IMR-90 (cell line): ENCODE results near the gene MAP2K5. TPM values are rescaled to one million over a fixed set of nuclear protein-coding genes. Genes with fewer than 3 reads are reported as not detected.

ENCODE experiments used
- ATAC-seq: fragments of 200-7000 bp; cut with Tn5 transposase; 2 replicates; pipeline ENCODE4 v1.9.1; 2020; ENCODE audit warnings: low read depth, mild to moderate bottlenecking, moderate library complexity
- BruUV-seq: library from RNA; stranded (reverse); fragments of 400-500 nt; replicated peaks from 2 replicates; lab custom pipeline; 2021; lab: Mats Ljungman, UMichigan
- CTCF ChIA-PET: fragments of 300-600 bp; formaldehyde crosslinking; extraction: SDS; loops from one replicate; lab custom pipeline; 2021; ENCODE audit warnings: antibody characterized with exemption; lab: Yijun Ruan, JAX
- POLR2A ChIA-PET: fragments of 300-600 bp; sonication (Branson Sonifier 250); formaldehyde crosslinking; loops from one replicate; lab custom pipeline; 2022; ENCODE audit warnings: antibody characterized with exemption; ENCODE audit not compliant: unreplicated experiment; lab: Charles Lee
- DNase-seq: peaks from one replicate; pipeline ENCODE4 v3.0.0; 2013
- H2AFZ ChIP-seq: replicated peaks from 2 replicates; pipeline ENCODE3; 2013; ENCODE audit warnings: low read length, mild to moderate bottlenecking; ENCODE audit not compliant: poor library complexity
- H2AK5ac ChIP-seq: 2 replicates; pipeline ENCODE4 v1.6.1; 2013; ENCODE audit warnings: low read depth, low read length, inconsistent platforms
- H2AK9ac ChIP-seq: replicated peaks from 2 replicates; pipeline ENCODE3; 2013; ENCODE audit warnings: mild to moderate bottlenecking, low read depth, low read length, moderate library complexity; ENCODE audit not compliant: poor library complexity
- H2BK120ac ChIP-seq: 2 replicates; pipeline ENCODE4 v1.6.1; 2013; ENCODE audit warnings: low read depth, low read length, inconsistent platforms
- H2BK15ac ChIP-seq: 3 replicates; pipeline ENCODE4 v1.6.1; 2013; ENCODE audit warnings: low read depth, low read length, inconsistent platforms
- H2BK20ac ChIP-seq: 2 replicates; pipeline ENCODE4 v1.6.1; 2013; ENCODE audit warnings: low read depth, mild to moderate bottlenecking, inconsistent platforms, low read length, moderate library complexity
- H2BK5ac ChIP-seq: 2 replicates; pipeline ENCODE4 v1.6.1; 2013; ENCODE audit warnings: mild to moderate bottlenecking, low read depth, low read length, inconsistent platforms; ENCODE audit not compliant: poor library complexity, severe bottlenecking
- H3K14ac ChIP-seq: replicated peaks from 2 replicates; pipeline ENCODE4 v1.6.1; 2013; ENCODE audit warnings: low read depth, low read length, inconsistent platforms
- H3K18ac ChIP-seq: 2 replicates; pipeline ENCODE4 v1.6.1; 2013; ENCODE audit warnings: low read depth, low read length, control low read depth
- H3K23ac ChIP-seq: 2 replicates; pipeline ENCODE4 v1.6.1; 2013; ENCODE audit warnings: low read depth, low read length, inconsistent platforms
- H3K27ac ChIP-seq: 2 replicates; pipeline ENCODE4 v1.5.1; 2013; ENCODE audit warnings: mild to moderate bottlenecking, control low read depth, low read length; ENCODE audit not compliant: insufficient read depth
- H3K27me3 ChIP-seq: 2 replicates; pipeline ENCODE4 v1.6.1; 2013; ENCODE audit warnings: low read length; ENCODE audit not compliant: control insufficient read depth, insufficient read depth
- H3K36me3 ChIP-seq: 2 replicates; pipeline ENCODE4 v1.6.1; 2013; ENCODE audit warnings: low read length, mixed read lengths; ENCODE audit not compliant: control insufficient read depth, insufficient read depth
- H3K4ac ChIP-seq: 2 replicates; pipeline ENCODE4 v1.6.1; 2013; ENCODE audit warnings: low read depth, low read length, inconsistent platforms
- H3K4me1 ChIP-seq: 2 replicates; pipeline ENCODE4 v1.6.1; 2013; ENCODE audit warnings: low read length, mixed read lengths; ENCODE audit not compliant: control insufficient read depth, insufficient read depth
- H3K4me2 ChIP-seq: 2 replicates; pipeline ENCODE4 v1.6.1; 2013; ENCODE audit warnings: low read depth, mild to moderate bottlenecking, control low read depth, low read length, moderate library complexity
- H3K4me3 ChIP-seq: 2 replicates; pipeline ENCODE4 v1.5.1; 2013; ENCODE audit warnings: low read depth, mild to moderate bottlenecking, control low read depth, low read length, moderate library complexity; ENCODE audit not compliant: insufficient read depth
- H3K56ac ChIP-seq: 2 replicates; pipeline ENCODE4 v1.6.1; 2013; ENCODE audit warnings: low read length, inconsistent platforms; ENCODE audit not compliant: insufficient read depth; ENCODE audit errors: extremely low read depth
- H3K79me1 ChIP-seq, 2 experiments: 2 replicates each; pipeline ENCODE4 v1.6.1; 2013; ENCODE audit warnings: low read length in 2 of 2, inconsistent platforms in 1 of 2, low read depth in 1 of 2
- H3K9ac ChIP-seq: 2 replicates; pipeline ENCODE4 v1.6.1; 2013; ENCODE audit warnings: low read depth, low read length, control low read depth
- H3K9me1 ChIP-seq: 2 replicates; pipeline ENCODE4 v1.6.1; 2013; ENCODE audit warnings: low read length, inconsistent platforms; ENCODE audit not compliant: insufficient read depth
- H3K9me3 ChIP-seq: 2 replicates; pipeline ENCODE4 v1.6.1; 2013; ENCODE audit warnings: low read length; ENCODE audit not compliant: control insufficient read depth, insufficient read depth
- H4K20me1 ChIP-seq: 2 replicates; pipeline ENCODE4 v1.6.1; 2013; ENCODE audit warnings: low read length, inconsistent platforms; ENCODE audit not compliant: insufficient read depth
- H4K5ac ChIP-seq: 2 replicates; pipeline ENCODE4 v1.6.1; 2013; ENCODE audit warnings: mild to moderate bottlenecking, low read depth, low read length, control low read depth
- H4K8ac ChIP-seq, 2 experiments: 2 replicates each; pipeline ENCODE4 v1.6.1; 2013; ENCODE audit warnings: low read depth in 2 of 2, low read length in 2 of 2, control low read depth in 1 of 2, inconsistent platforms in 1 of 2
- H4K91ac ChIP-seq: 2 replicates; pipeline ENCODE4 v1.6.1; 2013; ENCODE audit warnings: low read depth, low read length, inconsistent platforms; ENCODE audit not compliant: insufficient read depth
- BHLHE40 ChIP-seq: fragments of 150-350 bp; IDR thresholded peaks from 2 replicates; pipeline ENCODE4 v1.6.1; 2016; ENCODE audit warnings: mild to moderate bottlenecking, low read depth, low read length
- CHD1 ChIP-seq: IDR thresholded peaks from 2 replicates; pipeline ENCODE4 v1.6.1; 2012; ENCODE audit warnings: low read depth, low read length, improper control_type of control experiment
- FOS ChIP-seq: fragments of 150-350 bp; IDR thresholded peaks from 2 replicates; pipeline ENCODE4 v1.6.1; 2016; ENCODE audit warnings: low read depth, low read length
- MAFK ChIP-seq: IDR thresholded peaks from 2 replicates; pipeline ENCODE4 v1.6.1; 2012; ENCODE audit warnings: low read depth, low read length, improper control_type of control experiment
- MAZ ChIP-seq: IDR thresholded peaks from 2 replicates; pipeline ENCODE4 v1.6.1; 2012; ENCODE audit warnings: low read depth, mild to moderate bottlenecking, low read length, improper control_type of control experiment, moderate library complexity, borderline replicate concordance
- MXI1 ChIP-seq: IDR thresholded peaks from 2 replicates; pipeline ENCODE4 v1.6.1; 2012; ENCODE audit warnings: low read depth, mild to moderate bottlenecking, low read length, moderate library complexity, borderline replicate concordance
- NFE2L2 ChIP-seq: fragments of 150-350 bp; IDR thresholded peaks from 2 replicates; pipeline ENCODE4 v1.6.1; 2016; ENCODE audit warnings: low read depth, mild to moderate bottlenecking, low read length
- POLR2A ChIP-seq: IDR thresholded peaks from 2 replicates; pipeline ENCODE4 v1.6.1; 2012; ENCODE audit warnings: mild to moderate bottlenecking, low read depth, low read length
- RAD21 ChIP-seq: IDR thresholded peaks from 2 replicates; pipeline ENCODE4 v1.6.1; 2012; ENCODE audit warnings: low read length, improper control_type of control experiment
- RCOR1 ChIP-seq: IDR thresholded peaks from 2 replicates; pipeline ENCODE4 v1.6.1; 2012; ENCODE audit warnings: mild to moderate bottlenecking, low read length, improper control_type of control experiment; ENCODE audit not compliant: insufficient replicate concordance
- SMC3 ChIP-seq: fragments of 150-350 bp; IDR thresholded peaks from 2 replicates; pipeline ENCODE4 v1.6.1; 2016; ENCODE audit warnings: low read depth, mild to moderate bottlenecking, antibody characterized with exemption, low read length, moderate library complexity
- WGBS, 2 experiments: methylation state at CpG; one replicate each; pipeline versions ENCODE4 v1.1.5 to v1.1.7; 2013; ENCODE audit warnings: missing lambda C conversion rate in 2 of 2; ENCODE audit not compliant: insufficient read length in 1 of 2; ENCODE audit errors: extremely low coverage in 2 of 2; 5-methylcytosine and 5-hydroxymethylcytosine counted together
- dilution Hi-C: fragments of 300-500 bp; cut with HindIII; formaldehyde crosslinking; loops from one replicate; pipeline ENCODE4 v1.14.3; 2018; ENCODE audit warnings: low sequenced_read_pairs; ENCODE audit not compliant: unreplicated experiment
- in situ Hi-C: fragments of 300-500 bp; cut with MboI; formaldehyde crosslinking; loops from 3 replicates; pipeline ENCODE4 v1.14.3; 2019; ENCODE audit warnings: low sequenced_read_pairs, inconsistent platforms, mixed read lengths
- intact Hi-C: fragments of 100-400 bp; cut with micrococcal nuclease; formaldehyde crosslinking; loops from 2 replicates; pipeline ENCODE4 v1.10.0; 2022
- polyA plus RNA-seq, 3 experiments: library from polyadenylated mRNA; depleted of rRNA; stranded (reverse); fragments of >200 nt; gene quantifications; 2 replicates each; pipeline ENCODE4 v1.2.3, GENCODE V29; 2012; ENCODE audit warnings: low replicate concordance in 1 of 3
- total RNA-seq: library from RNA; depleted of rRNA; stranded (reverse); fragments of >200 nt; gene quantifications from 2 replicates; pipeline ENCODE4 v1.2.3, GENCODE V29; 2012
- TF ChIP-seq, protein P1 (sequence below): fragments of 150-350 bp; IDR thresholded peaks from 2 replicates; pipeline ENCODE4 v1.6.1; 2016; ENCODE audit warnings: low read depth, mild to moderate bottlenecking, low read length, moderate library complexity, borderline replicate concordance
- TF ChIP-seq, protein P2 (sequence below): fragments of 150-350 bp; IDR thresholded peaks from 2 replicates; pipeline ENCODE4 v1.6.1; 2017; ENCODE audit warnings: mild to moderate bottlenecking, antibody characterized with exemption, low read length, low read depth

MAP2K5 gene
- total and polyA plus RNA-seq, 2 of the 4 experiments (the other 2 are of a cell fraction): 1.6 to 6.1 TPM

DNA sequence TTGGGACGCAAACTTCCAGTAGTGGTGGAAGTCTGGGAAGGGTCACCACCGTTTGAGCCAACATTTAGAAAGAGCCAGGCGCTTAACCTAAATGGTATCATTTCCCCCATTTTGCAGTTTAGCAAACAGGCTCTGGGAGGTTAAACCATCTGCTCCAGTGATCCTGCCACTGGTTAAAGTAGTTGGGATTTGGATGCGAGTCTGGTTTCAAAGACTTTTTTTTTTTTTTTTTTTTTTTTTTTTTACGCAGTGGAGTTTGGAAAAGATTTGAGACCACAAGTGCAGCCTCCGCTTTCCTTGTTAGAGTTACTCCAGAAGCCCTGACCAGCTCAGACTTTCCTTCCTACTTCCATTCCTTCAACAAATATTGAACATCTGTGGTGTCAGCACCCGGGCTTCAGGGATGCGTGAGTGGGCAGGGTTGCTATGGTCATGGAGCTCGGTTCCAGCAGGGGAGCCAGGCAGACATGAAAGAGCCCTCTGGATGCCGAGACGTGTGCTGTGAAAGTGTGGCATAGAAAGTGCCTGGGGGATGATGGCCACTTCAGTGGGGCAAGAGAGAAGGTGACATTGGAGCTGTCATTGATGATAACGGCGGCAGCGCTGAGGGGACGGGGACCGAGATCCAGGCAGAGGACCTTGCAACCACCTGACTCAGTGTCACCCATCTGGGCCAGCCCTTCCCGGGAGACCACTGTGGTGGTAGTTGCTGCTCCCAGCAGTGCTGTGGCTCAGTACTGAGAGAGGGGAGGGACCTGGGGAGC, 298.4 kb downstream of the MAP2K5 start:
- H4K5ac ChIP-seq: 0 out of 2 replicates have a peak overlapping the region, but pooled peaks have one; percentile 4
- H3K79me1 ChIP-seq: no peaks in the 10 kb centered on the region
- CTCF ChIA-PET: interaction anchor here (1.4 kb wide), 1 partner anchor 312 kb away, joined by 3 read pairs; no protein-coding TSS in a partner anchor
- peak overlapping the region; percentile 81 for H3K4ac ChIP-seq
- dilution Hi-C loops (no loop called here), intact Hi-C loops (loop anchor here (2.0 kb wide), 2 partner anchors 314 to 370 kb away; no protein-coding TSS in a partner anchor), in situ Hi-C loops (no loop called here)
- H3K27ac ChIP-seq: peak overlapping the region; percentile 96
- peak overlapping the region; percentile 41 for H3K23ac ChIP-seq
- 11% methylated on average over 9 of the region's 17 CpGs; no CpG with 5 or more reads in 1 of the 2 experiments for WGBS, 2 experiments
- H2BK5ac ChIP-seq: peak overlapping the region; percentile 74
- peak overlapping the region; percentile 93 for H3K9ac ChIP-seq
- H4K8ac ChIP-seq: peak overlapping the region; percentile 78 to 95; a peak in 2 of 4 replicates
- peaks cover 15% of the 10 kb centered on the region for H3K27me3 ChIP-seq
- ATAC-seq: peak; percentile 8; the same call in 1 of the 2 replicates
- peak overlapping the region; percentile 85 for H2AK9ac ChIP-seq
- no peak overlapping the region for H2BK15ac ChIP-seq
- 0 out of 2 replicates have a peak, but pooled peaks cover 6% of the 10 kb centered on the region for H3K9me1 ChIP-seq
- H3K36me3 ChIP-seq: no peaks in the 10 kb centered on the region
- peak overlapping the region; percentile 75; the same call in 1 of the 2 replicates for H3K18ac ChIP-seq
- H4K91ac ChIP-seq: peak overlapping the region; percentile 55; the same call in 1 of the 2 replicates
- POLR2A ChIA-PET: interaction anchor here (0.6 to 0.7 kb wide), 2 partner anchors 333 to 383 kb away, joined by 7 to 14 read pairs; no protein-coding TSS in a partner anchor
- H3K14ac ChIP-seq: peak overlapping the region; percentile 51
- BruUV-seq: no TSS peak
- H2AFZ ChIP-seq: peak overlapping the region; percentile 99
- H3K4me1 ChIP-seq: peaks cover 15% of the 10 kb centered on the region; the same call in 1 of the 2 replicates
- peak overlapping the region; percentile 85 for H3K4me2 ChIP-seq
- H3K4me3 ChIP-seq: peak overlapping the region; percentile 74
- peak overlapping the region; percentile 56; the same call in 1 of the 2 replicates for H2AK5ac ChIP-seq
- no peaks in the 10 kb centered on the region for H4K20me1 ChIP-seq
- H2BK120ac ChIP-seq: no peak overlapping the region
- H3K56ac ChIP-seq: peak overlapping the region; percentile 81; the same call in 1 of the 2 replicates
- H2BK20ac ChIP-seq: no peak overlapping the region
- DNase-seq: peak; percentile 58
- H3K9me3 ChIP-seq: no peaks in the 10 kb centered on the region
- TF ChIP-seq FOS (no peak), SMC3 (no peak), BHLHE40 (no peak), RCOR1 (no peak), MAZ (no peak), CHD1 (no peak), MAFK (no peak), RAD21 (0 out of 2 replicates have a peak, but pooled peaks have one; percentile 8), POLR2A (no peak), NFE2L2 (no peak), MXI1 (no peak)
- TF ChIP-seq, protein P1, sequence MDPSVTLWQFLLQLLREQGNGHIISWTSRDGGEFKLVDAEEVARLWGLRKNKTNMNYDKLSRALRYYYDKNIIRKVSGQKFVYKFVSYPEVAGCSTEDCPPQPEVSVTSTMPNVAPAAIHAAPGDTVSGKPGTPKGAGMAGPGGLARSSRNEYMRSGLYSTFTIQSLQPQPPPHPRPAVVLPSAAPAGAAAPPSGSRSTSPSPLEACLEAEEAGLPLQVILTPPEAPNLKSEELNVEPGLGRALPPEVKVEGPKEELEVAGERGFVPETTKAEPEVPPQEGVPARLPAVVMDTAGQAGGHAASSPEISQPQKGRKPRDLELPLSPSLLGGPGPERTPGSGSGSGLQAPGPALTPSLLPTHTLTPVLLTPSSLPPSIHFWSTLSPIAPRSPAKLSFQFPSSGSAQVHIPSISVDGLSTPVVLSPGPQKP: no peak
- TF ChIP-seq, protein P2, sequence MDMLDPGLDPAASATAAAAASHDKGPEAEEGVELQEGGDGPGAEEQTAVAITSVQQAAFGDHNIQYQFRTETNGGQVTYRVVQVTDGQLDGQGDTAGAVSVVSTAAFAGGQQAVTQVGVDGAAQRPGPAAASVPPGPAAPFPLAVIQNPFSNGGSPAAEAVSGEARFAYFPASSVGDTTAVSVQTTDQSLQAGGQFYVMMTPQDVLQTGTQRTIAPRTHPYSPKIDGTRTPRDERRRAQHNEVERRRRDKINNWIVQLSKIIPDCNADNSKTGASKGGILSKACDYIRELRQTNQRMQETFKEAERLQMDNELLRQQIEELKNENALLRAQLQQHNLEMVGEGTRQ: no peak
